BJ (cell line): ENCODE results near the gene METAP1D. TPM values are rescaled to one million over a fixed set of nuclear protein-coding genes. Genes with fewer than 3 reads are reported as not detected.

Experiments
- CTCF ChIA-PET: fragments of 350-600 bp; formaldehyde crosslinking; extraction: SDS; loops from one replicate; lab custom pipeline; 2021; ENCODE audit warnings: antibody characterized with exemption, inconsistent platforms; lab: Yijun Ruan, JAX
- POLR2A ChIA-PET: fragments of 300-600 bp; sonication (Branson Sonifier 250); formaldehyde crosslinking; extraction: SDS; loops from one replicate; lab custom pipeline; 2021; ENCODE audit warnings: antibody characterized with exemption; lab: Charles Lee
- DNase-seq: peaks from one replicate; pipeline ENCODE4 v3.0.0-alpha.2; 2011; ENCODE audit warnings: low read depth
- H3K27me3 ChIP-seq: 2 replicates; pipeline ENCODE4 v1.6.0; 2011; ENCODE audit warnings: low read length; ENCODE audit not compliant: control insufficient read depth, insufficient read depth
- H3K36me3 ChIP-seq: 2 replicates; pipeline ENCODE4 v1.5.1; 2011; ENCODE audit warnings: low read length; ENCODE audit not compliant: control insufficient read depth, insufficient read depth
- H3K4me3 ChIP-seq: 2 replicates; pipeline ENCODE4 v1.5.1; 2011; ENCODE audit warnings: low read depth, mild to moderate bottlenecking, control low read depth, low read length
- CTCF ChIP-seq: IDR thresholded peaks from 2 replicates; pipeline ENCODE4 v1.5.1; 2011; ENCODE audit warnings: low read depth, mild to moderate bottlenecking, control low read depth, inconsistent platforms, low read length, moderate library complexity; ENCODE audit not compliant: insufficient read depth
- polyA plus RNA-seq: library from polyadenylated mRNA; depleted of rRNA; stranded (reverse); fragments of >200 nt; gene quantifications from 2 replicates; pipeline ENCODE4 v1.2.3, GENCODE V29; 2011; rRNA removed

Gene METAP1D
- polyA plus RNA-seq, 1 experiment = 4.8 TPM

GRCh38 chr2:172128484-172128883, 128.7 kb downstream of the METAP1D start:
- CTCF ChIA-PET = interaction anchor here (0.6 to 2.3 kb wide), 3 partner anchors 82 to 425 kb away, joined by 3 to 10 read pairs (median 3); no protein-coding TSS in a partner anchor
- H3K4me3 ChIP-seq = no peak overlapping the region
- no peaks in the 10 kb centered on the region for H3K27me3 ChIP-seq
- POLR2A ChIA-PET = no interaction called here
- H3K36me3 ChIP-seq = no peaks in the 10 kb centered on the region
- TF ChIP-seq CTCF = no peak
- DNase-seq = no peak

GRCh38 chr2:172129404-172129803, 129.7 kb downstream of the METAP1D start:
- ChIA-PET CTCF (interaction anchor here (0.6 to 1.3 kb wide), 6 partner anchors 26 to 423 kb away, joined by 3 to 4 read pairs (median 3); no protein-coding TSS in a partner anchor), POLR2A (no interaction called here)

More at GRCh38 chr2:172129404-172129803, 129.7 kb downstream of the METAP1D start:
- no peak overlapping the region for H3K4me3 ChIP-seq
- no peaks in the 10 kb centered on the region for H3K36me3 ChIP-seq
- DNase-seq = no peak
- H3K27me3 ChIP-seq = no peaks in the 10 kb centered on the region
- TF ChIP-seq CTCF = no peak

Other genes with a start within 250 kb of the METAP1D start
- 16.3 and 19.5 TPM in 2 replicates for gene SLC25A12, start 105.7 kb upstream of the METAP1D start, polyA plus RNA-seq
- 19.9 and 51.7 TPM in 2 replicates for gene HAT1, start 77.5 kb upstream of the METAP1D start, polyA plus RNA-seq
- gene DLX1, start 85.6 kb downstream of the METAP1D start, polyA plus RNA-seq = 1.2 and 1.4 TPM in 2 replicates
- gene DLX2, start 102.9 kb downstream of the METAP1D start, polyA plus RNA-seq = 0.16 and 0.20 TPM in 2 replicates